Caco-2 (cell line): ENCODE measurements around the gene UHRF1. TPM values are rescaled to one million over a fixed set of nuclear protein-coding genes. Genes with fewer than 3 reads are reported as not detected.

Experiments
- BruUV-seq: library from RNA; stranded (reverse); fragments of 400-500 nt; replicated peaks from 2 replicates; lab custom pipeline; 2021; lab: Mats Ljungman, UMichigan
- CTCF ChIA-PET: fragments of 300-600 bp; sonication (Branson Sonifier 250); formaldehyde crosslinking; loops from one replicate; lab custom pipeline; 2022; ENCODE audit warnings: antibody characterized with exemption; lab: Charles Lee
- POLR2A ChIA-PET: fragments of 300-600 bp; sonication (Branson Sonifier 250); formaldehyde crosslinking; loops from one replicate; lab custom pipeline; 2022; ENCODE audit warnings: antibody characterized with exemption; lab: Charles Lee
- DNase-seq, 2 experiments: peaks; one replicate each; pipeline versions ENCODE4 v3.0.0 to v3.0.0-alpha.2; 2020 to 2022
- H3K27me3 ChIP-seq: replicated peaks from 2 replicates; pipeline ENCODE4 v1.6.0; 2011; ENCODE audit warnings: low read length; ENCODE audit not compliant: control insufficient read depth, insufficient read depth
- H3K36me3 ChIP-seq: 2 replicates; pipeline ENCODE4 v1.5.1; 2011; ENCODE audit warnings: low read length; ENCODE audit not compliant: control insufficient read depth, insufficient read depth
- H3K4me1 ChIP-seq: fragments of 250-450 bp; sonication (Bioruptor Pico); 2 replicates; pipeline ENCODE4 v1.5.1; 2020; ENCODE audit warnings: mild to moderate bottlenecking
- H3K4me3 ChIP-seq: 2 replicates; pipeline ENCODE4 v1.5.1; 2011; ENCODE audit warnings: low read depth, mild to moderate bottlenecking, control low read depth, low read length
- H3K9me3 ChIP-seq: fragments of 250-450 bp; sonication (Bioruptor Pico); 2 replicates; pipeline ENCODE4 v1.5.1; 2020; ENCODE audit warnings: mild to moderate bottlenecking, moderate library complexity
- H3K27ac Mint-ChIP-seq: one replicate; pipeline ENCODE4 v1.8.0; 2022; ENCODE audit warnings: mixed read lengths; ENCODE audit not compliant: unreplicated experiment
- H3K27me3 Mint-ChIP-seq: one replicate; pipeline ENCODE4 v1.8.0; 2022; ENCODE audit warnings: mixed read lengths; ENCODE audit not compliant: insufficient read depth, unreplicated experiment
- H3K36me3 Mint-ChIP-seq: one replicate; pipeline ENCODE4 v1.8.0; 2022; ENCODE audit warnings: mild to moderate bottlenecking, mixed read lengths; ENCODE audit not compliant: insufficient read depth, unreplicated experiment
- H3K4me1 Mint-ChIP-seq: one replicate; pipeline ENCODE4 v1.8.0; 2022; ENCODE audit warnings: low read depth, mixed read lengths; ENCODE audit not compliant: unreplicated experiment
- H3K4me3 Mint-ChIP-seq: one replicate; pipeline ENCODE4 v1.8.0; 2022; ENCODE audit warnings: mild to moderate bottlenecking, moderate library complexity, mixed read lengths; ENCODE audit not compliant: unreplicated experiment
- H3K9me3 Mint-ChIP-seq: one replicate; pipeline ENCODE4 v1.8.0; 2022; ENCODE audit warnings: mixed read lengths; ENCODE audit not compliant: unreplicated experiment
- CTCF ChIP-seq, 2 experiments: fragments of 200-600 bp in 1 of 2; IDR thresholded peaks; 1 replicate in 1 of 2; 2 replicates in 1 of 2; pipeline versions ENCODE4 v1.5.1 to v1.8.0; 2011 to 2022; ENCODE audit warnings: antibody characterized with exemption in 1 of 2, control low read depth in 1 of 2, inconsistent platforms in 1 of 2, low read depth in 1 of 2, low read length in 1 of 2, mild to moderate bottlenecking in 1 of 2, moderate library complexity in 1 of 2; ENCODE audit not compliant: insufficient read depth in 1 of 2, severe bottlenecking in 1 of 2, unreplicated experiment in 1 of 2
- intact Hi-C: fragments of 100-400 bp; cut with micrococcal nuclease; formaldehyde crosslinking; loops from one replicate; pipeline ENCODE4 v1.10.0; 2022; ENCODE audit not compliant: unreplicated experiment
- microRNA-seq: library from miRNA; unstranded; fragments of <30 nt; microRNA quantifications from one replicate; pipeline ENCODE4 v1.2.0, GENCODE V29; 2022
- total RNA-seq: library from RNA; stranded (reverse); gene quantifications from 2 replicates; pipeline ENCODE4 v1.2.3, GENCODE V29; 2022

The UHRF1 gene
- total RNA-seq, 1 experiment from 2014 or later = 54.6 TPM

- TF ChIP-seq CTCF (IDR thresholded peaks at IDR 0.05; ENCODE audit: insufficient read depth in 1 of 2, low read depth in 1 of 2, low read length in 1 of 2, severe bottlenecking in 1 of 2, unreplicated experiment in 1 of 2) = no peak
- intact Hi-C loops = no loop called here
- no peak for DNase-seq
- ChIA-PET POLR2A (no interaction called here), CTCF (no interaction called here)
- Histone ChIP-seq H3K9me3 (no peaks in the 10 kb centered on the region), H3K27me3 (no peaks in the 10 kb centered on the region), H3K36me3 (no peaks in the 10 kb centered on the region), H3K4me3 (no peak overlapping the region), H3K4me1 (peaks cover 10% of the 10 kb centered on the region; the same call in 1 of the 2 replicates)
- no peaks in the 10 kb centered on the region for H3K36me3 Mint-ChIP-seq
- H3K9me3 Mint-ChIP-seq = peaks cover 9% of the 10 kb centered on the region
- no peak overlapping the region for H3K4me3 Mint-ChIP-seq
- BruUV-seq = no TSS peak
- H3K27me3 Mint-ChIP-seq = no peaks in the 10 kb centered on the region
- peaks cover 15% of the 10 kb centered on the region for H3K4me1 Mint-ChIP-seq
- H3K27ac Mint-ChIP-seq = no peak overlapping the region
These were observed 97.5 kb downstream of the UHRF1 start for GRCh38 chr19:5006821-5007220.

Small RNA genes within 50 kb of the gene (microRNA-seq; reads per million reads assigned to microRNA genes)
- 0.93 reads per million for gene MIR4747

Other genes starting within 250 kb of the UHRF1 start
- 106 and 109 TPM in 2 replicates for gene MYDGF, start 239.2 kb upstream of the UHRF1 start, total RNA-seq
- gene DPP9, start 185.7 kb upstream of the UHRF1 start, total RNA-seq = 63.2 and 71.4 TPM in 2 replicates
- 12.9 and 13.4 TPM in 2 replicates for gene FEM1A, start 117.8 kb upstream of the UHRF1 start, total RNA-seq
- 6.0 and 7.5 TPM in 2 replicates for gene TICAM1, start 77.8 kb upstream of the UHRF1 start, total RNA-seq
- 60.2 and 63.8 TPM in 2 replicates for gene PLIN3, start 41.8 kb upstream of the UHRF1 start, total RNA-seq
- not detected in 2 replicates for gene ARRDC5, start 6.6 kb upstream of the UHRF1 start, total RNA-seq
- gene KDM4B, start 59.6 kb downstream of the UHRF1 start, total RNA-seq = 27.4 and 30.9 TPM in 2 replicates